ENCODE results near the gene MGAT4C.

DNA sequence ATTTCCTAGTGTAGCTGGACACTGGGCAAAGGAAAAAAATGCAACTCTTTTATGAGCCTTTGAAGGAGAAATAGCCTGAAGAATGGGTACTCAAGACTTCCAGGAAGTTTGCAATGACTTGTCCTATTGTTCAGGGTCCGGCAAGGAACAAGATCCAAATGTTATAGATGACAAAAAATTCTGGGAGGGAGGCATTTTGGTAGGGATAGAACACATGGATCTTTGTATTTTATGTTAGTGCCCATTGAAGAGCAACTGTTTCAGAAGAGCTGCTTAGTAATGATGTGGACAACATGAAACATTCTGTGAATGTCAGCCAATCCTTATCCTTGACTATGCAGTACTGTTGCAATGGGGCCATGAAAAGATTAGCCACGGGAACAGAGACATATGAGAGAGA is 138.0 kb downstream of the MGAT4C start:
- TF ChIP-seq, protein P1, sequence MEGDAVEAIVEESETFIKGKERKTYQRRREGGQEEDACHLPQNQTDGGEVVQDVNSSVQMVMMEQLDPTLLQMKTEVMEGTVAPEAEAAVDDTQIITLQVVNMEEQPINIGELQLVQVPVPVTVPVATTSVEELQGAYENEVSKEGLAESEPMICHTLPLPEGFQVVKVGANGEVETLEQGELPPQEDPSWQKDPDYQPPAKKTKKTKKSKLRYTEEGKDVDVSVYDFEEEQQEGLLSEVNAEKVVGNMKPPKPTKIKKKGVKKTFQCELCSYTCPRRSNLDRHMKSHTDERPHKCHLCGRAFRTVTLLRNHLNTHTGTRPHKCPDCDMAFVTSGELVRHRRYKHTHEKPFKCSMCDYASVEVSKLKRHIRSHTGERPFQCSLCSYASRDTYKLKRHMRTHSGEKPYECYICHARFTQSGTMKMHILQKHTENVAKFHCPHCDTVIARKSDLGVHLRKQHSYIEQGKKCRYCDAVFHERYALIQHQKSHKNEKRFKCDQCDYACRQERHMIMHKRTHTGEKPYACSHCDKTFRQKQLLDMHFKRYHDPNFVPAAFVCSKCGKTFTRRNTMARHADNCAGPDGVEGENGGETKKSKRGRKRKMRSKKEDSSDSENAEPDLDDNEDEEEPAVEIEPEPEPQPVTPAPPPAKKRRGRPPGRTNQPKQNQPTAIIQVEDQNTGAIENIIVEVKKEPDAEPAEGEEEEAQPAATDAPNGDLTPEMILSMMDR (IDR thresholded peaks at IDR 0.05) = no peak
- TF ChIP-seq EP300 (IDR thresholded peaks at IDR 0.05) (no peak), POLR2AphosphoS5 (IDR thresholded peaks at IDR 0.05) (no peak)
